Stimulated activated CD8-positive, alpha-beta memory T cell treated with anti-CD3 and anti-CD28 coated beads, Interleukin-15, amount 100 ng/mL, for 1 hour (primary cell): ENCODE results near the gene ALG14.
"Not testable (repeated sequence)": the region's sequence is repeated elsewhere in the genome, so short reads cannot be mapped to it uniquely, and the experiment has no call there.

ENCODE experiments used
- DNase-seq: peaks from one replicate; pipeline ENCODE4 v3.0.0-alpha.2; 2020; ENCODE audit warnings: low read depth

The ALG14 gene

DNA sequence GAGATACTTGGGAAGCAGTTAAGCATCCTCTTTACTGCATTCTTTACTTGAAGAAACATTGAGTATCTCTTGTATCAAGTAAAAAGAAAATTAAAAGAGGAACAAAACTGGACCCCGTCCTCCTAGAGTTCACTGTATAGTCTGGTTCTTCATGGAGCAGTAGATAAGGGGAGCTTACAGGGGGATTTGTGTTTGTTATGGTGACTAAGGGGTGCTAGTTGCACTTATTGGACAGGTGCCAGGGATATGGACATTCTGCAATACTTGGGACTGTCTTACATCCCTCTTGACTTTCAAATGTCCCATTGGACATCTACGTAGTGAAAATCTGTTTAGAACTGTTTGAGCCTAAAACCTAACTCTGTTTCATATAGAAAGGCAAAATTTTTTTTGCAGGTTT is 67.2 kb downstream of the ALG14 start:
- no peak for DNase-seq

DNA sequence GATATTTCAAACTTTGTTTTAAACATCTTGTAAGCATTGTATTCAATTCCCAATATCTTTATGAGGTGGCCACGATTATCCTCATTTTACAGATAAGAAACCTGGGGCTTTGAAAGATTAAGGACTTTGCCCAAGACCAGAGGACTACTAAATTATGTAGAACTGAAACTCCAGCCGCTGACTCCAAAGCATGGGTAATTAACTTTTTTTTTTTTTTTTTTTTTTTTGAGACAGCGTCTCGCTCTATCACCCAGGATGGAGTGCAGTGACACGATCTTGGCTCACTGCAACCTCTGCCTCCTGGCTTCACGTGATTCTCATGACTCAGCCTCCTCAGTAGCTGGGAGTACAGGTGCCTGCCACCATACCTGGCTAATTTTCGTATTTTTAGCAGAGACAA is 68.7 kb downstream of the ALG14 start:
- DNase-seq: no peak

GRCh38 chr1:95003433-95003738 is 69.4 kb downstream of the ALG14 start:
- no peak for DNase-seq

DNA sequence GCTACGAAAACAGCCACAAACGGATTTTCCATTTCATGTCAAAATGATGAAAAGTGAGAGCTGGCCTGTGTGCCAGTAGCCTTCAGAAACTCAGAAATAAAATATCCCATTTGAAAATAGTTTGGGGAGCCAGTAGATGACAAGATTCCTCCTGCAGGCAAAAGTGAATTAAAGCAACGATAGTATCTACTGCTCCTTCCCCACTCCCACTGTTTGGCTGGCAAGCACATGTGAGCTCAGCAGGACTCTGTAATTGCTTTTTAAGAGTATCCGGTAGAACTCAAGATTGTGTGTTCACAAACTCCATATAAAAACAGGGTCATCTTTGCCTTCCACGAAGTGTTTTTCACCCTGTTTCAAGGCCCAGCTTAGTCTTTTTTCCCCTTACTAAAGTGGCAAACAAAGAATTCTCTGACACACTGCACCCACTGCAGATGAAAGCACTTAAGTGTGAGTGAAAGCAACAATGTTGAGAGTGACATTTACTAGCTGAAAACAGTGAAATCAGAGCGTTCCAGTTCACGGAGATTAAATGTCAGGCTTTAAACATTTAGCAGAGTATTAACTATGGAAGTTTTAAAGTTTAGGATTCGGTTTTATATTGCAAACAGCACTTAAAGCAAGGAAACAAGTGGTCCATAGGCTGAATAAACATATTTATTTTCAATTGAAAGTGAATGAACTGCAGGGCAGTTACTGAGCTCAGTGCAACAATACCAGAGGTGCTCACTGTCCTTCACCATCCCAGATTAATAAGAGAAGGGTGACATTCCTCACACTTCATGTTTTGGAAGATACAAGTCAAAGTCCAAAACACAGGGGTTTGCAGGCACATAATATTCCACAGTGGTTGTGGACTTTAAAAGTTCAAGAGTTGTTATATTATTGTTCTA is 70.0 kb downstream of the ALG14 start:
- DNase-seq: no peak

- DNase-seq: no peak
These were observed 70.6 kb downstream of the ALG14 start for GRCh38 chr1:95002164-95002539.

DNA sequence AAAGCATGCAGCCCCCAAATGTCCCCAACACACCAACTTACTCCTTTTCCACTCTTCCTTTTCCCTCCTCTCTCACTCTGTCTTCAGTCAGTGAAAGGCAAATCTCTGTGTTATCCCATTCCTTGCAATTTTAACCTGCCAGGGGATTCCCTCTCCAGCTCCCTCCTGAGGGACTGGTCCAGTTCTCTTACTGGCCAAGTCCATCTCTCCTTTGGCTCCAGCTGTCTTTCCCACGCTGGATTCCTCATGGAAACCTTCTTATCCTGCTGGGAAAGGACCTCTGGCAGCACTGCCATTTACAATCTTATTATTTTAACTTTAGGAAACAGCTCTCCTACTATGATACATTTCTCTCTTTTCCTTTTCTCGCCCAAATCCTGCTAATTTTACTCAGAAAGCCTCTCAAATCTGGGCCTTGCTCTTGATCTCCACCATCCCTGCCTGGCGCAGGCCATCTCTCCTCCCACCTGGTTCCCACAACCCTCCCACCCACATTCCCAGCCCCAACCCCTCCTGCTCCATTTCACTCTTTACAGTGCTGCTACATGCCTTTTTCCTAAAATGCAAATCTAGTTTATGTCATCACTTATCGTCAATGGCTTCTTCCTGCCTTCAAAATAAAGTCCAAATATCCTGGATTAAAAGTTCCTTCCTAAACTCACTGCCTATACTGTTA is 73.2 kb downstream of the ALG14 start:
- no peak for DNase-seq

GRCh38 chr1:94998748-94999147 is 74.0 kb downstream of the ALG14 start:
- DNase-seq: no peak

DNA sequence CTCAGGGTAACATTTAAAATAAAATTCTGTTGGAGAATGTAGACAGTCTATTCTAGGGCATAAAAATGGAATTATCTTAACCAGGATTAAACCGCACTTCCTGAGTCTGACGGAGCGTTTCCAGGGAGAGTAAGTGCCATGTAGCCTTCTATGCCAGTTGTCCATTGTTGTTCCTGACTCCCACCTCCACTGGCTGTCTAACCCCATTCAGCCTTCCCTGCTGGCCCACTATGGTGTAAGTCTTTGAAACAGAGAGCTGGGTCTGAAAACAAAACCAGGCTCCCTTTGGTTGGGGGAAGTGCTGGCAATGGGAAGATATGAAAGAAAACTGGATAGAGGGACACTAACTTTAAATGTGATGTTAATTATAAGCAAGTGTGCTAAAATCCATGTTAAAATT is 74.6 kb downstream of the ALG14 start:
- no peak for DNase-seq

DNA sequence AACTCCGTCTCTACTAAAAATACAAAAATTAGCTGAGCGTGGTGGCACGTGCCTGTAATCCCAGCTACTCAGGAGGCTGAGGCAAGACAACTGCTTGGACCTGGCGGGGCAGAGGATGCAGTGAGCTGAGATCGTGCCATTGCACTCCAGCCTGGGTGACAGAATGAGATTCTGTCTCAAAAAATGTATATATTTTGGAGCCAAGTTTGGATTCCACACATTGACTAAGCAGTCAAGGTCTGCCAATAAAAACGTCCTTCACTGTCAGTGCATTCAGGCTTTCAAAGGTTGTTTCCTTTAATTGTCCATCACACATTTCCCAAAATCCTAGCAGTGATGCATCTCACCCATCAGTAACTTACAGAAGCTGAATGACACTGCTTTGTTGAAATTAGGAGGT is 77.2 kb downstream of the ALG14 start:
- not testable (repeated sequence) for DNase-seq

GRCh38 chr1:94994805-94995204 is 77.9 kb downstream of the ALG14 start:
- no peak for DNase-seq

GRCh38 chr1:94993931-94994645 is 78.7 kb downstream of the ALG14 start:
- DNase-seq: no peak

GRCh38 chr1:94992863-94993563 is 79.7 kb downstream of the ALG14 start:
- no peak for DNase-seq

GRCh38 chr1:94992161-94992560 is 80.6 kb downstream of the ALG14 start:
- DNase-seq: no peak

DNA sequence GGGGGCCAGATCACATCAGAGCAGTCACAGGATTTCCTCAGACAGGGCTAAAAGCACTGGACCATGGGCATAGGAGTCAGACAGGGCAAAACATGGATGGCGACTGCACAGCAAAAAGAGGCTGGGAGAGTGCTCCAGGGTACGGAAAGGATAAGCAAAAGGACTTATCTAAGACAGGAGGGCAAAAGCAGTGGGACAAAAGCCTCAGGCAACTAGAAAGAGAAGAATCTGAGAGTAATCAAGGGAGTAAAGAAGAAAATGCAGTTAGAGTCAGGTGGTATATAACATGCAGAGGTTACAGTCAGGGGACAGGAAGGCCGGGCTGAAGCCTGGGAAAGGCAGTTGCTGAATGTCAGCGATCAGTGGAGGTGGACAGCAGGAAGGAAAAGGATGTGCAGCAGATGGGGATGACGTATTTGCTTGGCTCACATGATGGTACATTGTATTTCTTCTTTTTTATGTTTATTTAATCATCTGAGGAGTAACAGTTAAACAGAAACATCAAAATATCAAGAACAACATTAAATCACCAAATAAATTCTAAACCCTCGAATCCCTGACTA is 82.8 kb downstream of the ALG14 start:
- no peak for DNase-seq

GRCh38 chr1:94989398-94989797 is 83.4 kb downstream of the ALG14 start:
- no peak for DNase-seq

- no peak for DNase-seq
These were observed 84.4 kb downstream of the ALG14 start for GRCh38 chr1:94988356-94988755.

- DNase-seq: no peak
These were observed 86.0 kb downstream of the ALG14 start for GRCh38 chr1:94986783-94987182.

GRCh38 chr1:94983171-94983739 is 89.5 kb downstream of the ALG14 start:
- no peak for DNase-seq

DNA sequence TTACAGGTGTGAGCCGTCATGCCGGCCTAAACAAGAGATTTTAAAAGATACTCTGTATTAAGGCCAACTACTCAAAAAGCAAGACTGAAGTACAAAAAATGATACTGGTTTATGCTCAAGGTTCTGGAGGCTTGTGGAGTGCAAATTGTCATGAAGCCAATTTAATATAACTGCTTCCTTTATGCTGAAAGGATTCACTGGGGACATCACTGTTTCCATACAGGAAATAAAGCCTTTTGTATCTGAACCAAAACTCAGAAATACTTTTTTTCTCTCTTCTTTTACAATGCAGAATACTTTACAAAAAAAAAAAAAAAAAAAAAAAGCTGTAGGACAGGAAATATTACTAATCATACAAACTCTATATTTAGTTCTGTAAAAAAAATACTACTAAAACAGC is 90.4 kb downstream of the ALG14 start:
- no peak for DNase-seq

- no peak for DNase-seq
These were observed 91.2 kb downstream of the ALG14 start for GRCh38 chr1:94981575-94981973.
